ENCODE results near the gene ZBTB24. TPM values are rescaled to one million over a fixed set of nuclear protein-coding genes. Genes with fewer than 3 reads are reported as not detected.
"Not testable (repeated sequence)": the region's sequence is repeated elsewhere in the genome, so short reads cannot be mapped to it uniquely, and the experiment has no call there.

The ZBTB24 gene
- total RNA-seq, 1 donor from 2014 or later, result 11.4 TPM

GRCh38 chr6:109469591-109470189, 13.3 kb downstream of the ZBTB24 start:
- no peak for DNase-seq (ENCODE audit: low spot score, unreplicated experiment)
- Mint-ChIP-seq H3K4me3 (ENCODE audit: low read depth) (no peak overlapping the region), H3K27me3 (no peaks in the 10 kb centered on the region), H3K36me3 (ENCODE audit: insufficient read depth) (peaks cover 37% of the 10 kb centered on the region), H3K9me3 (ENCODE audit: low read depth) (no peaks in the 10 kb centered on the region), H3K4me1 (ENCODE audit: low read depth) (peaks cover 4% of the 10 kb centered on the region), H3K27ac (no peak overlapping the region)
- no peak for TF ChIP-seq CTCF (IDR thresholded peaks at IDR 0.05; ENCODE audit: unreplicated experiment)

- Mint-ChIP-seq H3K27me3 (no peaks in the 10 kb centered on the region), H3K4me3 (ENCODE audit: low read depth) (no peak overlapping the region), H3K4me1 (ENCODE audit: low read depth) (peaks cover 4% of the 10 kb centered on the region), H3K36me3 (ENCODE audit: insufficient read depth) (peaks cover 34% of the 10 kb centered on the region), H3K9me3 (ENCODE audit: low read depth) (no peaks in the 10 kb centered on the region), H3K27ac (no peak overlapping the region)
- DNase-seq (ENCODE audit: low spot score, unreplicated experiment), result no peak
- no peak for TF ChIP-seq CTCF (IDR thresholded peaks at IDR 0.05; ENCODE audit: unreplicated experiment)
Observed at GRCh38 chr6:109467696-109468095, 15.3 kb downstream of the ZBTB24 start.

GRCh38 chr6:109466212-109466923, 16.7 kb downstream of the ZBTB24 start:
- Mint-ChIP-seq H3K27me3 (no peaks in the 10 kb centered on the region), H3K4me1 (ENCODE audit: low read depth) (peaks cover 4% of the 10 kb centered on the region), H3K36me3 (ENCODE audit: insufficient read depth) (peaks cover 40% of the 10 kb centered on the region), H3K4me3 (ENCODE audit: low read depth) (no peak overlapping the region), H3K27ac (no peak overlapping the region), H3K9me3 (ENCODE audit: low read depth) (no peaks in the 10 kb centered on the region)
- no peak for TF ChIP-seq CTCF (IDR thresholded peaks at IDR 0.05; ENCODE audit: unreplicated experiment)
- DNase-seq (ENCODE audit: low spot score, unreplicated experiment), result no peak

- TF ChIP-seq CTCF (IDR thresholded peaks at IDR 0.05; ENCODE audit: unreplicated experiment), result no peak
- no peak for DNase-seq (ENCODE audit: low spot score, unreplicated experiment)
- Mint-ChIP-seq H3K4me3 (ENCODE audit: low read depth) (no peak overlapping the region), H3K27ac (no peak overlapping the region), H3K9me3 (ENCODE audit: low read depth) (no peaks in the 10 kb centered on the region), H3K36me3 (ENCODE audit: insufficient read depth) (peaks cover 38% of the 10 kb centered on the region), H3K27me3 (no peaks in the 10 kb centered on the region), H3K4me1 (ENCODE audit: low read depth) (peaks cover 5% of the 10 kb centered on the region)
Observed at GRCh38 chr6:109465772-109466171, 17.2 kb downstream of the ZBTB24 start.

GRCh38 chr6:109461733-109462526, 21.1 kb downstream of the ZBTB24 start:
- H3K9me3 Mint-ChIP-seq (ENCODE audit: low read depth), result no peaks in the 10 kb centered on the region
- H3K27ac Mint-ChIP-seq, result peak overlapping the region; percentile 29
- no peak for TF ChIP-seq CTCF (IDR thresholded peaks at IDR 0.05; ENCODE audit: unreplicated experiment)
- peaks cover 18% of the 10 kb centered on the region for H3K4me1 Mint-ChIP-seq (ENCODE audit: low read depth)
- H3K36me3 Mint-ChIP-seq (ENCODE audit: insufficient read depth), result peaks cover 20% of the 10 kb centered on the region
- peaks cover 5% of the 10 kb centered on the region for H3K27me3 Mint-ChIP-seq
- H3K4me3 Mint-ChIP-seq (ENCODE audit: low read depth), result no peak overlapping the region
- no peak for DNase-seq (ENCODE audit: low spot score, unreplicated experiment)

- DNase-seq (ENCODE audit: low spot score, unreplicated experiment); H3K4me3 Mint-ChIP-seq (ENCODE audit: low read depth); H3K9me3 Mint-ChIP-seq (ENCODE audit: low read depth); H3K27me3 Mint-ChIP-seq: not testable (repeated sequence)
- Mint-ChIP-seq H3K27ac (peak overlapping the region; percentile 89), H3K4me1 (ENCODE audit: low read depth) (peaks cover 23% of the 10 kb centered on the region), H3K36me3 (ENCODE audit: insufficient read depth) (peaks cover 17% of the 10 kb centered on the region)
Observed at GRCh38 chr6:109461205-109461604, 21.8 kb downstream of the ZBTB24 start.

Data from progenitor cell of endocrine pancreas (in vitro differentiated cells).